K562 (cell line): ENCODE results near the gene ARID3A. TPM values are rescaled to one million over a fixed set of nuclear protein-coding genes. Genes with fewer than 3 reads are reported as not detected.

Experiments
- ATAC-seq: fragments of 200-7000 bp; cut with Tn5 transposase; 3 replicates; pipeline ENCODE4 v1.9.1; 2020; ENCODE audit warnings: moderate library complexity
- BruUV-seq: library from RNA; stranded (reverse); fragments of 400-500 nt; replicated peaks from 2 replicates; lab custom pipeline; 2021; lab: Mats Ljungman, UMichigan
- CTCF ChIA-PET: fragments of 300-600 bp; formaldehyde crosslinking; extraction: SDS; loops from one replicate; lab custom pipeline; 2021; ENCODE audit warnings: low intra/inter-chr PET ratio; lab: Yijun Ruan, JAX
- POLR2A ChIA-PET: fragments of 300-600, 350-650 bp; sonication (Branson Sonifier 250); formaldehyde crosslinking; extraction: SDS; loops from one replicate; lab custom pipeline; 2021; ENCODE audit warnings: antibody characterized with exemption, inconsistent platforms; lab: Yijun Ruan, JAX
- DNase-seq, 4 experiments: peaks; one replicate each; pipeline versions ENCODE4 v3.0.0 to v3.0.0-alpha.2; 2011 to 2018; ENCODE audit warnings: low spot score in 3 of 4, mixed read lengths in 3 of 4; ENCODE audit errors: extremely low read depth in 1 of 4
- FAIRE-seq: peaks from 2 replicates; lab custom pipeline; 2011; peaks lifted over from hg19 to GRCh38; lab: Jason Lieb, UNC
- H2AFZ ChIP-seq: 2 replicates; pipeline ENCODE4 v1.6.0; 2011; ENCODE audit warnings: low read depth, low read length, control low read depth, inconsistent platforms
- H3K27ac ChIP-seq: fragments of 200-600 bp; 3 replicates; pipeline ENCODE4 v1.8.0; 2011; ENCODE audit warnings: low read depth, mild to moderate bottlenecking, control low read depth, inconsistent platforms, low read length, moderate library complexity, mixed read lengths; ENCODE audit errors: extremely low read depth
- H3K27me3 ChIP-seq, 2 experiments: fragments of 300-600 bp in 1 of 2; 2 replicates in 1 of 2; 3 replicates in 1 of 2; pipeline versions ENCODE4 v1.6.0 to v1.8.0; 2011; ENCODE audit warnings: inconsistent platforms in 2 of 2, low read length in 2 of 2, mild to moderate bottlenecking in 1 of 2, mixed read lengths in 1 of 2, moderate library complexity in 1 of 2; ENCODE audit not compliant: control insufficient read depth in 2 of 2, insufficient read depth in 2 of 2
- H3K36me3 ChIP-seq: fragments of 300-600 bp; 3 replicates; pipeline ENCODE4 v1.8.0; 2011; ENCODE audit warnings: mild to moderate bottlenecking, low read length, inconsistent platforms; ENCODE audit not compliant: control insufficient read depth, insufficient read depth
- H3K4me1 ChIP-seq, 2 experiments: fragments of 200-600 bp in 1 of 2; replicated peaks in 1 of 2; 2 replicates in 1 of 2; 3 replicates in 1 of 2; pipeline versions ENCODE4 v1.5.1 to v1.8.0; 2011; ENCODE audit warnings: inconsistent platforms in 2 of 2, low read length in 2 of 2, mild to moderate bottlenecking in 1 of 2, mixed read lengths in 1 of 2, moderate library complexity in 1 of 2; ENCODE audit not compliant: control insufficient read depth in 2 of 2, insufficient read depth in 2 of 2
- H3K4me2 ChIP-seq: 2 replicates; pipeline ENCODE4 v1.6.1; 2011; ENCODE audit warnings: low read length, control low read depth, inconsistent platforms, mixed read lengths; ENCODE audit not compliant: insufficient read depth
- H3K4me3 ChIP-seq: fragments of 200-600 bp; sonication (generic), shearing (Covaris generic); 2 replicates; pipeline ENCODE4 v1.5.1; 2016; ENCODE audit warnings: control low read depth, inconsistent platforms
- H3K79me2 ChIP-seq: fragments of 200-600 bp; 3 replicates; pipeline ENCODE4 v1.8.0; 2011; ENCODE audit warnings: low read length, inconsistent platforms; ENCODE audit not compliant: control insufficient read depth, insufficient read depth
- H3K9ac ChIP-seq, 2 experiments: 2 replicates each; pipeline versions ENCODE4 v1.6.0 to v1.6.1; 2011; ENCODE audit warnings: low read depth in 2 of 2, low read length in 2 of 2, control low read depth in 1 of 2, inconsistent platforms in 1 of 2, mild to moderate bottlenecking in 1 of 2, mixed read lengths in 1 of 2; ENCODE audit not compliant: insufficient read depth in 1 of 2
- H3K9me1 ChIP-seq: one replicate; pipeline ENCODE4 v1.6.0; 2011; ENCODE audit warnings: inconsistent platforms, mild to moderate bottlenecking, low read length, moderate library complexity; ENCODE audit not compliant: control insufficient read depth, insufficient read depth
- H3K9me3 ChIP-seq: replicated peaks from 2 replicates; pipeline ENCODE4 v1.5.1; 2011; ENCODE audit warnings: low read depth, low read length, inconsistent platforms; ENCODE audit not compliant: control insufficient read depth, insufficient read depth
- H4K20me1 ChIP-seq: replicated peaks from 2 replicates; pipeline ENCODE4 v1.6.1; 2011; ENCODE audit warnings: low read length, inconsistent platforms, mixed read lengths; ENCODE audit not compliant: control insufficient read depth, insufficient read depth
- HMG20B ChIP-seq: fragments of 250-450 bp; sonication (Bioruptor Pico); IDR thresholded peaks from 2 replicates; pipeline ENCODE4 v1.5.0; 2021; ENCODE audit warnings: mild to moderate bottlenecking
- HMGXB4 ChIP-seq: sonication (generic); formaldehyde crosslinking; IDR thresholded peaks from 2 replicates; pipeline ENCODE4 v1.8.1; 2023; ENCODE audit warnings: mild to moderate bottlenecking, missing genetic modification reagents
- HNRNPK ChIP-seq: fragments of 200-400 bp; formaldehyde crosslinking; IDR thresholded peaks from one replicate; pipeline ENCODE4 v1.6.1; 2018; ENCODE audit warnings: mild to moderate bottlenecking, low read depth, low read length; ENCODE audit not compliant: poor library complexity, severe bottlenecking
- MBD2 ChIP-seq: sonication (generic); IDR thresholded peaks from 2 replicates; pipeline ENCODE4 v1.6.1; 2016; ENCODE audit warnings: low read depth, borderline replicate concordance
- MEF2A ChIP-seq: IDR thresholded peaks from 2 replicates; pipeline ENCODE4 v1.6.1; 2011; ENCODE audit warnings: low read depth, mild to moderate bottlenecking, low read length, moderate library complexity; ENCODE audit not compliant: control insufficient read depth
- MTF1 ChIP-seq: fragments of 250-450 bp; sonication (Bioruptor Pico); IDR thresholded peaks from 2 replicates; pipeline ENCODE4 v1.9.0; 2021; ENCODE audit warnings: moderate library complexity, mild to moderate bottlenecking, inconsistent platforms, borderline replicate concordance
- POLR2AphosphoS5 ChIP-seq: IDR thresholded peaks from 2 replicates; pipeline ENCODE4 v1.6.1; 2011; ENCODE audit warnings: mild to moderate bottlenecking, low read depth, low read length, moderate library complexity; ENCODE audit not compliant: control insufficient read depth, insufficient read depth
- RBM25 ChIP-seq: fragments of 200-400 bp; formaldehyde crosslinking; IDR thresholded peaks from 2 replicates; pipeline ENCODE4 v1.6.1; 2018; ENCODE audit warnings: low read length, low read depth, moderate library complexity; ENCODE audit not compliant: severe bottlenecking
- TEAD1 ChIP-seq, 2 experiments: fragments of 450-650 bp in 1 of 2; sonication (generic) in 1 of 2; formaldehyde crosslinking; IDR thresholded peaks; 2 replicates each; pipeline versions ENCODE4 v1.4.0 to v1.8.0; 2020 to 2022; ENCODE audit warnings: mild to moderate bottlenecking in 2 of 2, missing genetic modification reagents in 1 of 2
- XRCC3 ChIP-seq: fragments of 450-650 bp; IDR thresholded peaks from 2 replicates; pipeline ENCODE4 v1.6.1; 2017; ENCODE audit warnings: mild to moderate bottlenecking, moderate library complexity
- ZBTB33 ChIP-seq: sonication (generic); formaldehyde crosslinking; IDR thresholded peaks from 2 replicates; pipeline ENCODE4 v1.8.1; 2023; ENCODE audit warnings: mild to moderate bottlenecking, missing genetic modification reagents
- ZBTB8A ChIP-seq: fragments of 450-650 bp; IDR thresholded peaks from 2 replicates; pipeline ENCODE4 v1.6.1; 2018; ENCODE audit warnings: mild to moderate bottlenecking, moderate library complexity; ENCODE audit not compliant: partially characterized antibody
- WGBS: fragments of 100-300 bp; shearing (Covaris generic); methylation state at CpG from one replicate; pipeline ENCODE4 v1.1.6; 2016; ENCODE audit warnings: low coverage, mixed read lengths; ENCODE audit not compliant: insufficient coverage; ENCODE audit errors: missing lambda C conversion rate; 5-methylcytosine and 5-hydroxymethylcytosine counted together
- in situ Hi-C: fragments of 300-500 bp; cut with MboI; formaldehyde crosslinking; loops from 4 replicates; pipeline ENCODE4 v1.15.0; 2018; ENCODE audit warnings: inconsistent platforms, mixed read lengths
- intact Hi-C: fragments of 100-400 bp; cut with micrococcal nuclease; formaldehyde crosslinking; loops from 2 replicates; pipeline ENCODE4 v1.14.2; 2022
- polyA plus RNA-seq, 8 experiments: library from polyadenylated mRNA; depleted of rRNA in 4 of 8; stranded (reverse) in 5 of 8; unstranded in 3 of 8; fragments of >200 nt; fragmentation: Nextera tagmentation in 2 of 8; fragmentation: Illumina TruSeq in 1 of 8; extraction: Ambion mirVana in 2 of 8; extraction: Trizol in 1 of 8; gene quantifications; 2 replicates each; pipeline versions ENCODE4 v1.2.1 to v1.2.3, GENCODE V29; 2011 to 2014; ENCODE audit warnings: inconsistent platforms in 1 of 8, missing spikeins in 1 of 8
- total RNA-seq, 7 experiments: library from RNA; depleted of rRNA in 6 of 7; stranded (reverse); fragments of >200 nt in 6 of 7; fragmentation: Illumina TruSeq in 2 of 7; extraction: Trizol in 2 of 7; gene quantifications; 2 replicates each; pipeline versions ENCODE4 v1.2.1 to v1.2.3, GENCODE V29; 2011 to 2021; ENCODE audit warnings: low replicate concordance in 1 of 7

Gene ARID3A
- total and polyA plus RNA-seq, 9 of the 15 experiments (the other 6 are each of a cell fraction or from before 2014, with no cell fraction given), result 1.4 to 118 (median 31.2) TPM

- TF ChIP-seq RBM25, result peak; percentile 85
- no peak for TF ChIP-seq MBD2
- no peak for TF ChIP-seq HMG20B
- TF ChIP-seq ZBTB33, result peak; percentile 98
- peak; percentile 20 for TF ChIP-seq HNRNPK
Measured at GRCh38 chr19:920051-920864, 5.6 kb upstream of the ARID3A start (continued).

GRCh38 chr19:924553-925086 lies 1.2 kb upstream of the ARID3A start:
- POLR2A ChIA-PET, result interaction anchor here (0.6 to 4.2 kb wide), 7 partner anchors 31 to 128 kb away, joined by 3 to 24 read pairs (median 3); partner anchors contain the start of genes PTBP1, RNU6-2 and WDR18
- H3K36me3 ChIP-seq, result peaks cover 17% of the 10 kb centered on the region; the same call in 2 of the 3 replicates
- peak overlapping the region; percentile 95 for H3K4me2 ChIP-seq
- no peaks in the 10 kb centered on the region for H3K27me3 ChIP-seq
- H3K27ac ChIP-seq, result peak overlapping the region; percentile 97
- intact Hi-C loops, result loop anchor here (1.0 to 2.0 kb wide), 2 partner anchors 30 to 56 kb away; no protein-coding TSS in a partner anchor
- no peaks in the 10 kb centered on the region for H3K9me1 ChIP-seq
- peak overlapping the region; percentile 82 for H2AFZ ChIP-seq
- peak in 2 of 4 experiments; percentile 54 to 84 for DNase-seq
- in situ Hi-C loops, result loop anchor here (5.0 kb wide), 3 partner anchors 58 to 318 kb away; partner anchors contain the start of genes ATP5F1D and WDR18
- CTCF ChIA-PET, result interaction anchor here (0.6 to 8.8 kb wide), 4 partner anchors 58 to 270 kb away, joined by 3 to 158 read pairs (median 4); partner anchors contain the start of gene WDR18
- no peaks in the 10 kb centered on the region; the same call in 1 of the 2 replicates for H4K20me1 ChIP-seq
- peak; percentile 41 for ATAC-seq
- WGBS, result 2% methylated on average over 24 of the region's 31 CpGs
- BruUV-seq, result no TSS peak
- peaks cover 60% of the 10 kb centered on the region for H3K79me2 ChIP-seq
- peak; percentile 82 for FAIRE-seq
- peaks cover 8 to 78% of the 10 kb centered on the region in 2 experiments; a peak in 4 of 5 replicates for H3K4me1 ChIP-seq
- peak overlapping the region; percentile 85 to 99 for H3K9ac ChIP-seq
- no peaks in the 10 kb centered on the region for H3K9me3 ChIP-seq
- H3K4me3 ChIP-seq, result peak overlapping the region; percentile 99
- TF ChIP-seq ZBTB8A (no peak), POLR2AphosphoS5 (peak; percentile 25; the same call in 1 of the 2 replicates), XRCC3 (no peak), MEF2A (no peak), MTF1 (CRISPR knock-in tag) (no peak), TEAD1 (CRISPR knock-in tag; IDR thresholded peaks at IDR 0.05) (peak in 1 of 2 experiments; percentile 41; a peak in 1 of 4 replicates), HMGXB4 (0 out of 2 replicates have a peak, but pooled peaks have one; percentile 57)
